Forelimb muscle (tissue), 1 donor: ENCODE data around the gene NISCH. TPM values are rescaled to one million over a fixed set of nuclear protein-coding genes. Genes with fewer than 3 reads are reported as not detected.

Experiments
- DNase-seq: peaks from one replicate; pipeline ENCODE4 v3.0.0-alpha.2; 2013; ENCODE audit warnings: low read depth
- polyA plus RNA-seq: library from polyadenylated mRNA; unstranded; fragments of 120-200 nt; gene quantifications from one replicate; pipeline ENCODE4 v1.2.1, GENCODE V29; 2013; ENCODE audit not compliant: insufficient read length

NISCH gene
- polyA plus RNA-seq, 1 donor, result 64.7 TPM

- DNase-seq, result no peak
These were observed 16.2 kb downstream of the NISCH start for GRCh38 chr3:52471371-52472238.

GRCh38 chr3:52472239-52473000 lies 17.0 kb downstream of the NISCH start:
- DNase-seq, result no peak

DNA sequence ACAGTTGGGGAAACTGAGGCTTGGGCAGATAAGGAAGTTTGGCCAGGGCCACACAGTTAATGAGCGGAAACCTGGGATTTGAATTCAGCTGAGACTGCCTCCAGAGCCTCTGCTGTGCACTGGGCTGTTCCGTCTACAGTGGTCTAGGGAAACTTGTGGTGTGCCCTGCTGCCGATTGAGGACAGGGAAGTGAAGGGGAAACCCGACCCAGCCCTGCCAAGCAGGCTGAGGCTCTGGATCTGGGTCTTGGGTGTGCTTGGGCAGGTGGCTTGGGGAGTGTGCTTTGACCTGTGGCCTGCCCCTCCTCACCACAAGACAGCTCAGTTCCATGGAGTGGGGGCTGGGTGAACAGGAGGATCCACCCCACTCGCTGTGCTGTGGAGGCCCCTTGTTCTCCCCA lies 17.6 kb downstream of the NISCH start:
- no peak for DNase-seq

DNA sequence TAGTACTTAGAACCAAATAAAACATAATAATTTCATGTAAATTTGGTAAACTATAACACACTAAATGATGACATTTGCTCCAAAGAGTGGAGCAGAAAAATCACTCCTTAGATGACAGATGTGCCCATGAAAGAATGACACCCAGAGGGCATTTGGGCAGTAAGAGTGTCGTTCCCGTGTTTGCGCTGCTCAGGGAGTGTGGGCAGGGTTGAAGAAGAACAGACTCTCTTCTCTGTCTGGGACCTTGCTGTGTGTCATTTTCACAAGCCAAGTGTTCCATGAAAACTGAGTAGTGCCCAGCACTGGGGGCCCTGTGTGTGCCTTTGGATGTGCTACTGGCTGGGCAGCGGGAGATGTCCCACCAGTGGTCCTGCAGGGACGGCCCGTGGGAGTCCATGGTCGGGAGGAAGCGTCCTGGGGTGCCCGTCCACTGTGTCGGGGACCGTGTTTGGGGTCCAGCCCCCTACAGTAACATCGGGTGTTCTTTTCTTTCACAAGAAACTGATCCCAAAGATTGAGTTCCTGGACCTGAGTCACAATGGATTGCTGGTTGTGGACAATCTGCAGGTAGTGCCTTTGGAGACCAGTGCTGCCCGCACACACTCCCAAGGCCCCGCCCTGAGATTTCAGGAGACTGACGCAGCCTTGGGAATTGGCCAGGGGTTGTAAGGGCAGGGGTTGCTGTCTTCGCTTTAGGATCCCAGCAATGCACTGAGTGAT lies 21.8 kb downstream of the NISCH start:
- DNase-seq, result no peak

DNA sequence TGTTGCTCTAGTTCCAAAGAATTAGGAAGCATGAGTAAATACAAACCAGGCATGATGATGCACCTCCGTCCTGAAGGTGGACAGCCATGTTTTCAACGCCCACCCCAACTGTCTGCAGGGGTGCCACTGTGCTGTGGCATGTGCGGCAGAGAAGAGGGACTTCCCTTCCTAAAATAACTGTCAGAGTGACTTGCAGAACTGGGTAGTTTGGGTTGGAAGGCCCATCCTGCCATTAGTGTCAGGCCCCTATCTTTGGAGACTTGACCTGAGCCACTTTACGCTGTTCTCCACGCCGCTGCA lies 22.3 kb downstream of the NISCH start:
- no peak for DNase-seq

GRCh38 chr3:52479037-52479876 lies 23.9 kb downstream of the NISCH start:
- DNase-seq, result no peak

DNA sequence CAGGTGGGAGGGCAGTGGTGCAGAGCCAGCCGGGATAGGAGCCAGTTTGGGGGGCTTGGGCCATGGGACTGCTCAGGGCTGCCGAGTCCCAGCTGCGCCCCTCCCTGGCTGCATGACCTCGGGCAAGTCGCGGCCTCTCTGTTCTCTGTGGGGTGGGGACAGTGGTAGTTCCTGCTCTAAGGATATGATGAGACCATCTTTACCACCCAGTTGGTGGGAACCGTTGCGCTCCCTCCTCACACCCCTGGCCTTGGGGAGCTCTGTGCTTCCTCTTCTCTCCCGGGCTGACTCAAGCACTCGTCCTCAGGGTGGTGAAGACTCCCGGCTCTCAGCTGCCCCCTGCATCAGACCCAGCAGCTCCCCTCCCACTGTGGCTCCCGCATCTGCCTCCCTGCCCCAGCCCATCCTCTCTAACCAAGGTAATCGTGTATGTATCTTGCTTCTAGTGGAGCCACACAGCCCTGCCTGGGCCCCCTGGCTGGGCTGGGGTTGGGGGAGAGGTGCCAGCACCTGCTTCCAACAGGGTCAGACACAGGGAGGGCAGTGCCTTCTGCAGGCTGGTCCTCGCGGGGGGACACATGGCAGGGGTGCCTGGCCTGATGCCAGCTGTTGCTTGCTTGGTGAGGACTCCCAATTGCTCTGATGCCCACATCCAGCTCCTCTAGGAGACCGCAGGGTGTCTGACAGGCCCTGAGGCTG lies 24.6 kb downstream of the NISCH start:
- DNase-seq, result no peak

- no peak for DNase-seq
These were observed 25.6 kb downstream of the NISCH start for GRCh38 chr3:52480768-52481715.

GRCh38 chr3:52481819-52482521 lies 26.6 kb downstream of the NISCH start:
- no peak for DNase-seq

GRCh38 chr3:52483081-52483480 lies 27.7 kb downstream of the NISCH start:
- no peak for DNase-seq

GRCh38 chr3:52483577-52484381 lies 28.4 kb downstream of the NISCH start:
- DNase-seq, result no peak

DNA sequence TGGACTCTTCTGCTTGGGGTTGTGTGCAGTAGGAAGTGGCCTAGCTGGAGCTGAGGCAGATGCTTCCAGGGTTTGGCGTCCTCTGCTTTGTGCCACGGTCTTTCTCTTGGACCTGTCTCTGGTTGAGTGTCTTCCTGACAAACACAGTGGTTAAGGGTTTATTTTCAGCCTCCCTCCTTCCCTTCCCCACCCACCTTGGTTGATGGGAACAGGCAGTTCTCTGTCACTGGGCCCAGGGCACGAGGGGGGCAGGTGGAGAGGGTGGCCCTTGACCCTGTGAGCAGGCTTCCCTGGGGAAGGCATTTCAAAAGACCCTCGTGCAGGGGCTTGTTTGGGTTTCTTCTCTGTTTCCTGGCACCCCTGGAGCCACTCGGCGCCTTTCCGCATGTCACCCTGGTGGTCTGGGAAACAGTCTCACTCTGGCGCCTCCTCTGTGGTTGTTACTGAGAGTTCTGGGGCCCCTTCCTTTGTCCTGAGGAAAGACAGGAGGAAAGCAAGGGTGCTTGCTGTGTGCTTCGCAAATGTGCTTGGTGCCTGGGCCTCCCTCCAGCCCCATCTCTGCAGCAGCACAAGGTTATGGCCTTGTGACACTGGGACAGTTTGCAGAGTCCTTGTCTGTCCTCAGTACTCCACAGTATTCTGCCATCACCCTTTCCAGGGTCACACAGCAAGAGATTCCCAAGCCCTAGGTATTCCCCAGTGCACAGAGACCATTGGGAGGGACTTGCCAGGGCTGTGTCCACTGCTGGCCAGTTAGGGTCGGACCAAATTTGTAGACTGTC lies 29.5 kb downstream of the NISCH start:
- DNase-seq, result no peak

DNA sequence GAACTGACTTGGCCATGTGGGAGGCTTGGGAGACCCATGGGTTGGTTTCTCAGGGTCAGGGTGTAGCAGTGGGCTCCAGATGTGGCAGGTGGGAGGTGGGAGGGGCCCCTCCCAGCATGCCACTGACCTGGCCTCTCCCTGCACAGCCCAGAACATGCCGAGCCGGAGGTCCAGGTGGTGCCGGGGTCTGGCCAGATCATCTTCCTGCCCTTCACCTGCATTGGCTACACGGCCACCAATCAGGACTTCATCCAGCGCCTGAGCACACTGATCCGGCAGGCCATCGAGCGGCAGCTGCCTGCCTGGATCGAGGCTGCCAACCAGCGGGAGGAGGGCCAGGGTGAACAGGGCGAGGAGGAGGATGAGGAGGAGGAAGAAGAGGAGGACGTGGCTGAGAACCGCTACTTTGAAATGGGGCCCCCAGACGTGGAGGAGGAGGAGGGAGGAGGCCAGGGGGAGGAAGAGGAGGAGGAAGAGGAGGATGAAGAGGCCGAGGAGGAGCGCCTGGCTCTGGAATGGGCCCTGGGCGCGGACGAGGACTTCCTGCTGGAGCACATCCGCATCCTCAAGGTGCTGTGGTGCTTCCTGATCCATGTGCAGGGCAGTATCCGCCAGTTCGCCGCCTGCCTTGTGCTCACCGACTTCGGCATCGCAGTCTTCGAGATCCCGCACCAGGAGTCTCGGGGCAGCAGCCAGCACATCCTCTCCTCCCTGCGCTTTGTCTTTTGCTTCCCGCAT lies 31.8 kb downstream of the NISCH start:
- DNase-seq, result no peak

DNA sequence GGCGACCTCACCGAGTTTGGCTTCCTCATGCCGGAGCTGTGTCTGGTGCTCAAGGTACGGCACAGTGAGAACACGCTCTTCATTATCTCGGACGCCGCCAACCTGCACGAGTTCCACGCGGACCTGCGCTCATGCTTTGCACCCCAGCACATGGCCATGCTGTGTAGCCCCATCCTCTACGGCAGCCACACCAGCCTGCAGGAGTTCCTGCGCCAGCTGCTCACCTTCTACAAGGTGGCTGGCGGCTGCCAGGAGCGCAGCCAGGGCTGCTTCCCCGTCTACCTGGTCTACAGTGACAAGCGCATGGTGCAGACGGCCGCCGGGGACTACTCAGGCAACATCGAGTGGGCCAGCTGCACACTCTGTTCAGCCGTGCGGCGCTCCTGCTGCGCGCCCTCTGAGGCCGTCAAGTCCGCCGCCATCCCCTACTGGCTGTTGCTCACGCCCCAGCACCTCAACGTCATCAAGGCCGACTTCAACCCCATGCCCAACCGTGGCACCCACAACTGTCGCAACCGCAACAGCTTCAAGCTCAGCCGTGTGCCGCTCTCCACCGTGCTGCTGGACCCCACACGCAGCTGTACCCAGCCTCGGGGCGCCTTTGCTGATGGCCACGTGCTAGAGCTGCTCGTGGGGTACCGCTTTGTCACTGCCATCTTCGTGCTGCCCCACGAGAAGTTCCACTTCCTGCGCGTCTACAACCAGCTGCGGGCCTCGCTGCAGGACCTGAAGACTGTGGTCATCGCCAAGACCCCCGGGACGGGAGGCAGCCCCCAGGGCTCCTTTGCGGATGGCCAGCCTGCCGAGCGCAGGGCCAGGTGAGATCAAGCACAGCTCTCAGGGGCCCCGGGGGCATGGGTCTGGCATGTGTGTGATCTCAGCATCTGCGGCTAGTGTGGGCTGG lies 32.6 kb downstream of the NISCH start:
- no peak for DNase-seq

- DNase-seq, result no peak
These were observed 33.3 kb downstream of the NISCH start for GRCh38 chr3:52488746-52489145.

GRCh38 chr3:52489453-52489852 lies 34.0 kb downstream of the NISCH start:
- no peak for DNase-seq
